BLaER1 treated with 17β-estradiol and CSF1 and Interleukin-3, amounts not matched to agents 10 nM and 100 nM (cell line): ENCODE data around the gene DAB2IP.
"Not testable (repeated sequence)": the region's sequence is repeated elsewhere in the genome, so short reads cannot be mapped to it uniquely, and the experiment has no call there.

Experiments used
- H3K27ac ChIP-seq, 11 experiments: shearing (Covaris generic); formaldehyde crosslinking; 2 replicates each; pipeline ENCODE4 v1.8.1; 2022
- H3K27me3 ChIP-seq, 11 experiments: shearing (Covaris generic); formaldehyde crosslinking; 2 replicates each; pipeline ENCODE4 v1.8.1; 2022
- H3K36me3 ChIP-seq, 11 experiments: shearing (Covaris generic); formaldehyde crosslinking; 2 replicates each; pipeline ENCODE4 v1.8.1; 2022
- H3K4me1 ChIP-seq, 10 experiments: shearing (Covaris generic); formaldehyde crosslinking; 2 replicates each; pipeline ENCODE4 v1.8.1; 2022
- H3K4me2 ChIP-seq, 11 experiments: shearing (Covaris generic); formaldehyde crosslinking; 2 replicates each; pipeline ENCODE4 v1.8.1; 2022
- H3K4me3 ChIP-seq, 10 experiments: shearing (Covaris generic); formaldehyde crosslinking; 2 replicates each; pipeline ENCODE4 v1.8.1; 2022
- H3K9ac ChIP-seq, 11 experiments: shearing (Covaris generic); formaldehyde crosslinking; 2 replicates each; pipeline ENCODE4 v1.8.1; 2022
- H3K9me3 ChIP-seq, 11 experiments: shearing (Covaris generic); formaldehyde crosslinking; replicated peaks in 1 of 11; 2 replicates each; pipeline ENCODE4 v1.8.1; 2022
- H4K20me1 ChIP-seq, 11 experiments: shearing (Covaris generic); formaldehyde crosslinking; 2 replicates each; pipeline ENCODE4 v1.8.1; 2022
- Cebpa-rat ChIP-seq, 11 experiments: shearing (Covaris generic); IDR thresholded peaks; 2 replicates each; pipeline ENCODE4 v1.8.1; 2022

Gene DAB2IP

DNA sequence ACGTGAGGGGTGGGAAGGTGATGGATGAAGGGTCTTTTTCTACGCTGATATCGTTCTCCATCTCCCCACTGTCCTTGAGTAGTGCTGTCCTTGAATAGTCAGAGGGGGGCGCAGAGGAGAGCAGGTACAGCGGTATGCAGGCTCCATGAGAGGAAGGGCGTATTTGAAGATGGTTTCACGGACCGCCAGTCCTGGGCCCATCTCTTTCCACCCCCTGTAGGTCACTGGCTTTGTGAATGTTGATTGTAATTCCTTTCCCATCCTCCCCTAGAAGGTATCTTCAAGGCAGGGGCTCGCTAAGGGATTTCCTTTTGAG, 40.8 kb upstream of the DAB2IP start:
- H4K20me1 ChIP-seq: peaks cover 0 to 6% (median 0%) of the 10 kb centered on the region in 11 experiments; a peak in 3 of 22 replicates
- H3K27me3 ChIP-seq: no peaks in the 10 kb centered on the region
- no peaks in the 10 kb centered on the region; a peak in 1 of 22 replicates for H3K9me3 ChIP-seq
- peaks cover 50 to 99% (median 86%) of the 10 kb centered on the region in 10 experiments for H3K4me1 ChIP-seq
- no peak overlapping the region for H3K4me3 ChIP-seq
- no peak for TF ChIP-seq Cebpa-rat (IDR thresholded peaks at IDR 0.05)
- H3K9ac ChIP-seq: no peak overlapping the region
- H3K4me2 ChIP-seq: peak overlapping the region in 9 of 11 experiments; percentile 80 to 95 (median 91); a peak in 15 of 22 replicates
- H3K27ac ChIP-seq: no peak overlapping the region
- H3K36me3 ChIP-seq: no peaks in the 10 kb centered on the region

DNA sequence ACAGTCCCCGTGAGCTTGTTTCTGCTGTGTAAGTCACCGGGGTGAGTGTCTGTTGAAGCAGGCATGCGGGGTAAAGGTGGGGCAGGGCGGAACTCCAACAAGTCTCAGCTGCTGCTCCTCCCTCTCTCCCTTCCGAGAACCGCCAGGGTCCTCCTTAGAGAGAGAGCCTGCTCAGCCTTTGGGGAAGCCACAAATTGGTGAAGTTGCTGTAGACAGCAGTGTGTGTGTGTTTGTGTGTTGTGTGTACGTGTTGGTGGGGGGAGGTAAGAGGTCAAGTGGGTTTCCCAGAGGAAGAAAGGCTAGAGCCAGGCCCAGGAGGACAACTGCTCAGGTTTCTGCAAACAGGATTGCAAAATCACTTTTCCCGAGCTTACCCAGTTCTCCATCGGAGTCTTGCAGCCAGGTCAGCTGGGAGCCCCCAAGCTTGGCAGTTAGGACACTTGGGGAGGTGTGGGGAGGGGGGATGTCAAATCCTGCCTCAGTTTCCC, 38.9 kb upstream of the DAB2IP start:
- Histone ChIP-seq H3K4me1 (peaks cover 33 to 98% (median 85%) of the 10 kb centered on the region in 10 experiments), H3K27ac (peak overlapping the region in 7 of 11 experiments; percentile 21 to 53 (median 40); a peak in 9 of 22 replicates), H3K4me3 (peak overlapping the region in 1 of 10 experiments; percentile 34; a peak in 3 of 20 replicates), H3K27me3 (0 out of 22 replicates have a peak, but pooled peaks cover 0 to 2% (median 0%) of the 10 kb centered on the region in 11 experiments), H3K9me3 (no peaks in the 10 kb centered on the region), H3K4me2 (peak overlapping the region; percentile 77 to 96 (median 82)), H4K20me1 (peaks cover 0 to 15% (median 0%) of the 10 kb centered on the region in 11 experiments; a peak in 4 of 22 replicates), H3K36me3 (no peaks in the 10 kb centered on the region), H3K9ac (peak overlapping the region in 5 of 11 experiments; percentile 7 to 36 (median 19); a peak in 6 of 22 replicates)
- 0 out of 22 replicates have a peak, but pooled peaks of 1 of the 11 experiments have one; percentile 12 for TF ChIP-seq Cebpa-rat (IDR thresholded peaks at IDR 0.05)

DNA sequence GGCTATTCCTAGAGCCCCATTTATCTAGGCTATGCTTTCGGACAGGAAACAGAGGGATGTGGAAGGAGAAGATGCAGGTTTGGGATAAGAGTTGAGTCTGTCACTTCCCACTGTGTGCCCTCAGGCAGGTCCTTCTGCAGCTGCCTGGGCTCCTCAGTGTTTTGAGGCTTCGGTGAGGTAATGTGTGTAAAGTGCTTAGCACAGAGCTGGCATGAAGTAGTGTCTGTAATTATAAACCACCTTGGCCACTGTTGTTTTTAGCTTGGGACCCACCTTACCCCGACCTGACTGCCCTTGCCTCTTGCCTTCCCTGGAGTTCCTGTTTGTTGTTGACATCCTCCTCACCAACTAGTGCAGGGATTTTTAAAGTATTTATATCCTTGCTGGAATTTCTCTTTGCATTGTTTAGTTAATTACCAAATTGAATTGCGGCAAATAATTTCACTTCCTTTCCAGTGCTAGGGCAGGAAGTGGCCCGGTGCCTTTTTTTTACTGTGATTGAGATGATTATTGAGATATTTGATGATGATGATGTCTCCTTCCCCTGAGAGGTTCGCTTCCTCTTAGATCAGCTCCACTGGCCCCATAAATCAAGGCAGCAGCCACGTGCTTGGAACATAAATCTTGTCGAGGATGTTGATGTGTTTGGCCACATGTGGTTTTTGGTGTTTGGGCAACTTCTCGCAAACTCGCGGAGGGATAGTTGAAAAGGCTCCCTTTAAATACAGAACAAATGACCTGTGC, 38.3 kb upstream of the DAB2IP start:
- TF ChIP-seq Cebpa-rat (IDR thresholded peaks at IDR 0.05): no peak

DNA sequence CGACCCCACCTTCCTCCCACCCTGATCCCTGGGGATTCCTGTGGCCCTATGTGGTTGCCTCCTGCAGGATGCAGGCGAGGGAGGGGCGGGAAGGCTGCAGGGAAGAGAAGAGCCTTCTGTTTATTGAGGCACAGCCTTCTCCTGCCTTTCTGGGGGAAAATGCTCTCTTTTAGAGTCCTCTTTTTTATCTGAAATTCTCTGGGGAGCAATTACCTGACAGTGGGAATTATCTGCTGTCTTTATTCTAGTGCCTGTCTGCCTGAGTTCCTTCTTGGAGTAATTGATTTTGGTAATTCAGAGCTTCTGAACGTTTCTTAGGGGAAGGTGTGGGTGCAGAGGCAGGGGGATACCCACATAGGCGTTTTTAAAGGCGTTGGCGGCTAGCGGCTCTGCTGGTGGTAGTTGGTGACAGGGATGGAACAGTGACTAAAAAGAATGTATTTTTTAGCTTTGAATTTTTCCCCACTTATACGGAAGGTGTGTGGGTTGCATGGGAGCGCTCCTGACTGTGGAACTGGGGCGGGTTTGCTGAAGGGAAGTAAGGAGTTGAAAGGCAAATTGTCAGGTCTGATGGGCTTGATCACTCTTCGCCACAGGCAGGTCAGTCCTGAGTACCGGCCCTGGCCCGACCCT, 35.2 kb upstream of the DAB2IP start:
- no peaks in the 10 kb centered on the region for H3K36me3 ChIP-seq
- peaks cover 0 to 15% (median 0%) of the 10 kb centered on the region in 11 experiments; a peak in 4 of 22 replicates for H4K20me1 ChIP-seq
- H3K27ac ChIP-seq: no peak overlapping the region
- no peaks in the 10 kb centered on the region for H3K9me3 ChIP-seq
- 0 out of 22 replicates have a peak, but pooled peaks cover 0 to 4% (median 0%) of the 10 kb centered on the region in 11 experiments for H3K27me3 ChIP-seq
- H3K4me2 ChIP-seq: peak overlapping the region in 9 of 11 experiments; percentile 13 to 56 (median 42); a peak in 14 of 22 replicates
- no peak for TF ChIP-seq Cebpa-rat (IDR thresholded peaks at IDR 0.05)
- H3K4me3 ChIP-seq: no peak overlapping the region
- peaks cover 25 to 72% (median 60%) of the 10 kb centered on the region in 10 experiments for H3K4me1 ChIP-seq
- H3K9ac ChIP-seq: no peak overlapping the region

More for the DNA sequence above, 38.3 kb upstream of the DAB2IP start:
- H3K27me3 ChIP-seq: 0 out of 22 replicates have a peak, but pooled peaks cover 0 to 4% (median 0%) of the 10 kb centered on the region in 11 experiments
- H3K36me3 ChIP-seq: no peaks in the 10 kb centered on the region
- H3K27ac ChIP-seq: peak overlapping the region in 8 of 11 experiments; percentile 21 to 53 (median 40); a peak in 10 of 22 replicates
- H4K20me1 ChIP-seq: peaks cover 0 to 15% (median 0%) of the 10 kb centered on the region in 11 experiments; a peak in 4 of 22 replicates
- peak overlapping the region; percentile 77 to 96 (median 82) for H3K4me2 ChIP-seq
- H3K9me3 ChIP-seq: no peaks in the 10 kb centered on the region
- H3K9ac ChIP-seq: peak overlapping the region in 5 of 11 experiments; percentile 7 to 36 (median 19); a peak in 5 of 22 replicates
- peak overlapping the region in 1 of 10 experiments; percentile 34; a peak in 2 of 20 replicates for H3K4me3 ChIP-seq
- H3K4me1 ChIP-seq: peaks cover 27 to 93% (median 80%) of the 10 kb centered on the region in 10 experiments

DNA sequence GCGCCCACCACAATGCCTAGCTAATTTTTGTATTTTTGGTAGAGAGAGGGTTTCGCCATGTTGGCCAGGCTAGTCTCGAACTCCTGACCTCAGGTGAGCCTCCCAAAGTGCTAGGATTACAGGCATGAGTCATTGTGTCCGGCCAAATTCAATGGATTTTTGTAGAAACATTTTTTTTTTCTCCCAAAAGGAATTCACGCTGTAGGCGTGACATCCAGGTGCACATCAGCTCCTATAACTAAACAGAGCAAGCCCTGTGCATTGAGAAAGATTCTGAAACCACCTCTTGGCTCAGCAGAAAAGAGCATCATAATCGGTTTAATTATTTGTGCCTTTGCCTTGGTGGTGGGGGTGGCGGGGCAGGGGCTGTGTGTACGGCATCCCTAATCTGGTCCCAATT, 32.9 kb upstream of the DAB2IP start:
- Histone ChIP-seq H3K4me3 (no peak overlapping the region), H3K27ac (no peak overlapping the region), H3K9ac (no peak overlapping the region), H3K36me3 (no peaks in the 10 kb centered on the region), H3K27me3 (0 out of 22 replicates have a peak, but pooled peaks cover 0 to 4% (median 0%) of the 10 kb centered on the region in 11 experiments), H4K20me1 (peaks cover 0 to 13% (median 0%) of the 10 kb centered on the region in 11 experiments; a peak in 4 of 22 replicates), H3K9me3 (no peaks in the 10 kb centered on the region), H3K4me1 (peaks cover 15 to 72% (median 61%) of the 10 kb centered on the region in 10 experiments), H3K4me2 (no peak overlapping the region)
- TF ChIP-seq Cebpa-rat (IDR thresholded peaks at IDR 0.05): no peak

DNA sequence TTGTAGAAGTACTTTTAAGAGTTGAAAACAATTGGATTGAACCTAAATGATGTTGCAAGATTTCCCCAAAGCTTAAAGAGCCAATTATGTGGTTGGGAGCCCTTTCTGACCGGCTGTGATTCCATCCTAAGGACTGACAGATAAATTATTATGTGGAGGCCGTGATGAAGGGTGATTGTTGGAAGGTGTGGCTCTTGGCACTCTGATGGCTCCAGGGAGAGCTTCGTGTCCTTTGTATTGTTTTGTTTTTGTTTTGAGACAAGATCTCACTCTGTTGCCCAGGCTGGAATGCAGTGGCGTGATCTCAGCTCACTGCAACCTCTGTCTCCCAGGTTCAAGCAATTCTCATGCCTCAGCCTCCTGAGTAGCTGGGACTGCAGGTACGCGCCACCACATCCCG, 32.5 kb upstream of the DAB2IP start:
- H4K20me1 ChIP-seq: peaks cover 0 to 13% (median 0%) of the 10 kb centered on the region in 11 experiments; a peak in 4 of 22 replicates
- not testable (repeated sequence) for H3K27me3 ChIP-seq, H3K27ac ChIP-seq, H3K36me3 ChIP-seq, H3K9me3 ChIP-seq, H3K9ac ChIP-seq, H3K4me3 ChIP-seq, H3K4me2 ChIP-seq
- peaks cover 11 to 68% (median 57%) of the 10 kb centered on the region in 10 experiments for H3K4me1 ChIP-seq

DNA sequence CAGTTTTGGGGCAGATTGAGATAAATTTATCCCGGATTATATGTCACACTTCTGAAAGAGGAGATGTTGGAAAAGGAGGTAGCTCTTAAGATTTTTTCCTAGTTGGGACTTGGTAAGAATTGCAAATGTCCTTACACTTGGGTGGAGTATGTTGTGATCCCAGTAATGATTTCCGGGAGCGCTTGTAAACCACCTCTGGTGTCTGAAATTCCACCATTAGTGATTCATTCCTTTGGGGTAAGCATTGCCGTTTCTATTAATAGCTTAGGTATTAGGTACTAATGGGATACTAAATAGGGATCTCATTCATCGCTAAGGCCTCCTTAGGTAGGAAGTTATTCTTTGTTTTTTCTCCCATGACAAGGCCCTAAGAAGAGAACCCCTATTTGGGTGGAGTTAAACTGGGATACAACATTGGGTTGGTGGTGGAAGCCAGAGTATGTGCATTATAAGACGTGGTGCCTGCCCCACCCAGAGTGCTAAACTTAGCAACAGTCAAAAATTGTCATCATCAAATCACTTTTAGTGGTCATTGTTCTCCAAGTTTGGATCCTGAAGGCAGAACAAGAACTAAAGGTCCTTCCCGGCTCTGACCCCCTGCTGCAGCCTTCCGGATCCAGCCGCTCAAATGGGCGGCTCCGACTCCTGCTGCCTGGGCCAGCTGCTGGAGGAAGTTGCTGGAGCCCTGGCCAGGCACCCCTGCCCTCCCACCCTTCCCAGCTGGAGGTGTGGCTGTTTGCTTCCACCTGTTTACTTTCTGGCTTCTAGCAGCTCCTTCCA, 31.7 kb upstream of the DAB2IP start:
- peaks cover 0 to 13% (median 0%) of the 10 kb centered on the region in 11 experiments; a peak in 4 of 22 replicates for H4K20me1 ChIP-seq
- TF ChIP-seq Cebpa-rat (IDR thresholded peaks at IDR 0.05): no peak
- H3K9ac ChIP-seq: no peak overlapping the region
- no peak overlapping the region for H3K4me3 ChIP-seq
- no peaks in the 10 kb centered on the region for H3K36me3 ChIP-seq
- H3K4me2 ChIP-seq: no peak overlapping the region
- H3K27me3 ChIP-seq: 0 out of 22 replicates have a peak, but pooled peaks cover 0 to 4% (median 0%) of the 10 kb centered on the region in 11 experiments
- no peak overlapping the region for H3K27ac ChIP-seq
- H3K9me3 ChIP-seq: no peaks in the 10 kb centered on the region
- H3K4me1 ChIP-seq: peaks cover 6 to 62% (median 50%) of the 10 kb centered on the region in 10 experiments; a peak in 19 of 20 replicates

DNA sequence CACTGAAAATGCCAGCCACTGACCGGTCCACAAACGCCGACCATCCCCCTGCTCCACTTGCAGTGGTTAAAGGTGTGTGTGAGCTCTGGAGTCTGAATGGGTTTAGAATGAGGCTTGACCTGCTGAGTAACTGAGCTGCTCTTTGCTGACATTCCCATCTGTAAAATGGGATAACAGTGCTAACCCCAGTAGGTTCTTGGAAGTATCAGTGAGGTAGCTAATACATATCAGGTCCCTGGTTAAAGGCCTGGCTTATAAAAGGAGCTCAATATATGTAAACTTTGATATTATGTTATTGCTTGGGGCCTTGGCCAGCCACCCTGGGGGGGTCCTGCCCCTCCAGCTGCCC, 31.1 kb upstream of the DAB2IP start:
- H3K4me1 ChIP-seq: peaks cover 6 to 62% (median 55%) of the 10 kb centered on the region in 10 experiments; a peak in 19 of 20 replicates
- H3K27me3 ChIP-seq: 0 out of 22 replicates have a peak, but pooled peaks cover 0 to 4% (median 0%) of the 10 kb centered on the region in 11 experiments
- TF ChIP-seq Cebpa-rat (IDR thresholded peaks at IDR 0.05): no peak

More for the DNA sequence above, 31.1 kb upstream of the DAB2IP start:
- no peak overlapping the region for H3K9ac ChIP-seq
- peak overlapping the region in 9 of 11 experiments; percentile 26 to 71 (median 63); a peak in 16 of 22 replicates for H3K4me2 ChIP-seq
- no peaks in the 10 kb centered on the region for H3K36me3 ChIP-seq
- H4K20me1 ChIP-seq: peaks cover 0 to 13% (median 0%) of the 10 kb centered on the region in 11 experiments; a peak in 4 of 22 replicates
- H3K27ac ChIP-seq: peak overlapping the region in 1 of 11 experiments; percentile 14; a peak in 1 of 22 replicates
- H3K4me3 ChIP-seq: no peak overlapping the region
- H3K9me3 ChIP-seq: no peaks in the 10 kb centered on the region
